ENCODE measurements around the gene CHAT.

Gene CHAT

GRCh38 chr10:49627038-49627437 lies 13.2 kb downstream of the CHAT start:
- H2BK120ac ChIP-seq (ENCODE audit: low read depth, low read length): no peak overlapping the region
- H3K27ac ChIP-seq (replicated peaks; ENCODE audit: low read length): no peak overlapping the region
- H3K27me3 ChIP-seq (ENCODE audit: control insufficient read depth in 3 of 3, insufficient read depth in 3 of 3, low read depth in 1 of 3, low read length in 3 of 3): peaks cover 0 to 33% (median 0%) of the 10 kb centered on the region in 3 experiments
- WGBS, 2 donors (ENCODE audit: extremely low coverage in 2 of 2, insufficient read length in 2 of 2, insufficient replicate concordance in 1 of 2): no CpG with 5 or more reads among the region's 7 CpGs
- no peak overlapping the region for H3K4me2 ChIP-seq (ENCODE audit: insufficient read depth, low read length, poor library complexity, severe bottlenecking)
- H3K4me1 ChIP-seq (ENCODE audit: control insufficient read depth in 2 of 2, insufficient read depth in 1 of 2, low read depth in 1 of 2, low read length in 2 of 2): peaks cover 0 to under 1% of the 10 kb centered on the region in 2 donors
- H2BK15ac ChIP-seq (ENCODE audit: low read length): no peak overlapping the region
- no peak overlapping the region for H2BK5ac ChIP-seq (ENCODE audit: low read length)
- H3K79me1 ChIP-seq (ENCODE audit: low read depth, low read length): no peaks in the 10 kb centered on the region
- DNase-seq (ENCODE audit: low spot score): no peak
- H3K4ac ChIP-seq (ENCODE audit: low read length): no peak overlapping the region
- H4K8ac ChIP-seq (ENCODE audit: low read depth, low read length): no peak overlapping the region
- no peak overlapping the region for H4K91ac ChIP-seq (ENCODE audit: low read depth, low read length, poor library complexity)
- no peaks in the 10 kb centered on the region for H3K9me3 ChIP-seq (replicated peaks in 1 of 2; ENCODE audit: control insufficient read depth in 2 of 2, insufficient read depth in 1 of 2, low read depth in 1 of 2, low read length in 2 of 2)
- H2BK12ac ChIP-seq (ENCODE audit: low read length): no peak overlapping the region
- H3K36me3 ChIP-seq (replicated peaks in 1 of 2; ENCODE audit: control insufficient read depth in 2 of 2, insufficient read depth in 2 of 2, low read length in 2 of 2): no peaks in the 10 kb centered on the region
- H2AFZ ChIP-seq (ENCODE audit: low read length): no peak overlapping the region
- H3K9ac ChIP-seq (ENCODE audit: low read depth, low read length, poor library complexity): no peak overlapping the region
- H3K18ac ChIP-seq (ENCODE audit: low read length): no peak overlapping the region
- H3K23ac ChIP-seq (ENCODE audit: low read depth, low read length, poor library complexity): no peak overlapping the region
- no peak overlapping the region for H3K4me3 ChIP-seq (ENCODE audit: low read length in 2 of 2)
- H2AK5ac ChIP-seq (ENCODE audit: low read depth, low read length): no peak overlapping the region
- H3K14ac ChIP-seq (ENCODE audit: low read length): no peak overlapping the region

- no CpG with 5 or more reads among the region's 18 CpGs for WGBS, 2 donors (ENCODE audit: extremely low coverage in 2 of 2, insufficient read length in 2 of 2, insufficient replicate concordance in 1 of 2)
Measured at GRCh38 chr10:49627644-49628247, 13.9 kb downstream of the CHAT start.

GRCh38 chr10:49628599-49628998 lies 14.8 kb downstream of the CHAT start:
- no peak overlapping the region for H4K91ac ChIP-seq (ENCODE audit: low read depth, low read length, poor library complexity)
- no peak overlapping the region for H2BK5ac ChIP-seq (ENCODE audit: low read length)
- H3K14ac ChIP-seq (ENCODE audit: low read length): no peak overlapping the region
- H4K8ac ChIP-seq (ENCODE audit: low read depth, low read length): no peak overlapping the region
- H3K4ac ChIP-seq (ENCODE audit: low read length): no peak overlapping the region
- H3K4me2 ChIP-seq (ENCODE audit: insufficient read depth, low read length, poor library complexity, severe bottlenecking): no peak overlapping the region
- no peak overlapping the region for H2BK120ac ChIP-seq (ENCODE audit: low read depth, low read length)
- no peaks in the 10 kb centered on the region for H3K36me3 ChIP-seq (replicated peaks in 1 of 2; ENCODE audit: control insufficient read depth in 2 of 2, insufficient read depth in 2 of 2, low read length in 2 of 2)
- H3K4me1 ChIP-seq (ENCODE audit: control insufficient read depth in 2 of 2, insufficient read depth in 1 of 2, low read depth in 1 of 2, low read length in 2 of 2): no peaks in the 10 kb centered on the region
- no peak overlapping the region for H3K27ac ChIP-seq (replicated peaks; ENCODE audit: low read length)
- H2AK5ac ChIP-seq (ENCODE audit: low read depth, low read length): no peak overlapping the region
- H3K79me1 ChIP-seq (ENCODE audit: low read depth, low read length): no peaks in the 10 kb centered on the region
- H2BK12ac ChIP-seq (ENCODE audit: low read length): no peak overlapping the region
- H3K4me3 ChIP-seq (ENCODE audit: low read length in 2 of 2): no peak overlapping the region
- H3K9me3 ChIP-seq (replicated peaks in 1 of 2; ENCODE audit: control insufficient read depth in 2 of 2, insufficient read depth in 1 of 2, low read depth in 1 of 2, low read length in 2 of 2): no peaks in the 10 kb centered on the region
- no peak overlapping the region for H3K23ac ChIP-seq (ENCODE audit: low read depth, low read length, poor library complexity)
- peak overlapping the region; percentile 65 for H3K18ac ChIP-seq (ENCODE audit: low read length)
- no peak for DNase-seq (ENCODE audit: low spot score)
- H3K9ac ChIP-seq (ENCODE audit: low read depth, low read length, poor library complexity): no peak overlapping the region
- no peak overlapping the region for H2AFZ ChIP-seq (ENCODE audit: low read length)
- peaks cover 0 to 39% (median 0%) of the 10 kb centered on the region in 3 experiments for H3K27me3 ChIP-seq (ENCODE audit: control insufficient read depth in 3 of 3, insufficient read depth in 3 of 3, low read depth in 1 of 3, low read length in 3 of 3)
- WGBS, 2 donors (ENCODE audit: extremely low coverage in 2 of 2, insufficient read length in 2 of 2, insufficient replicate concordance in 1 of 2): no CpG with 5 or more reads among the region's 8 CpGs
- no peak overlapping the region for H2BK15ac ChIP-seq (ENCODE audit: low read length)

More at GRCh38 chr10:49627644-49628247, 13.9 kb downstream of the CHAT start:
- Histone ChIP-seq H3K18ac (ENCODE audit: low read length) (peak overlapping the region; percentile 11), H4K91ac (ENCODE audit: low read depth, low read length, poor library complexity) (no peak overlapping the region), H3K23ac (ENCODE audit: low read depth, low read length, poor library complexity) (no peak overlapping the region), H3K4me3 (ENCODE audit: low read length in 2 of 2) (no peak overlapping the region), H3K4me2 (ENCODE audit: insufficient read depth, low read length, poor library complexity, severe bottlenecking) (no peak overlapping the region), H3K4ac (ENCODE audit: low read length) (no peak overlapping the region), H3K27me3 (ENCODE audit: control insufficient read depth in 3 of 3, insufficient read depth in 3 of 3, low read depth in 1 of 3, low read length in 3 of 3) (peaks cover 0 to 33% (median 0%) of the 10 kb centered on the region in 3 experiments), H3K14ac (ENCODE audit: low read length) (no peak overlapping the region), H3K79me1 (ENCODE audit: low read depth, low read length) (no peaks in the 10 kb centered on the region), H2AK5ac (ENCODE audit: low read depth, low read length) (no peak overlapping the region), H2BK15ac (ENCODE audit: low read length) (no peak overlapping the region), H3K36me3 (replicated peaks in 1 of 2; ENCODE audit: control insufficient read depth in 2 of 2, insufficient read depth in 2 of 2, low read length in 2 of 2) (no peaks in the 10 kb centered on the region), H3K9me3 (replicated peaks in 1 of 2; ENCODE audit: control insufficient read depth in 2 of 2, insufficient read depth in 1 of 2, low read depth in 1 of 2, low read length in 2 of 2) (no peaks in the 10 kb centered on the region), H2AFZ (ENCODE audit: low read length) (no peak overlapping the region), H2BK120ac (ENCODE audit: low read depth, low read length) (no peak overlapping the region), H2BK5ac (ENCODE audit: low read length) (no peak overlapping the region), H3K27ac (replicated peaks; ENCODE audit: low read length) (no peak overlapping the region), H4K8ac (ENCODE audit: low read depth, low read length) (no peak overlapping the region), H3K4me1 (ENCODE audit: control insufficient read depth in 2 of 2, insufficient read depth in 1 of 2, low read depth in 1 of 2, low read length in 2 of 2) (no peaks in the 10 kb centered on the region), H3K9ac (ENCODE audit: low read depth, low read length, poor library complexity) (no peak overlapping the region), H2BK12ac (ENCODE audit: low read length) (no peak overlapping the region)
- no peak for DNase-seq (ENCODE audit: low spot score)

- no peak overlapping the region for H2BK12ac ChIP-seq (ENCODE audit: low read length)
- no peak overlapping the region for H2AFZ ChIP-seq (ENCODE audit: low read length)
- H2BK5ac ChIP-seq (ENCODE audit: low read length): no peak overlapping the region
- no peaks in the 10 kb centered on the region for H3K79me1 ChIP-seq (ENCODE audit: low read depth, low read length)
- H3K23ac ChIP-seq (ENCODE audit: low read depth, low read length, poor library complexity): no peak overlapping the region
- no peak overlapping the region for H3K27ac ChIP-seq (replicated peaks; ENCODE audit: low read length)
- H3K27me3 ChIP-seq (ENCODE audit: control insufficient read depth in 3 of 3, insufficient read depth in 3 of 3, low read depth in 1 of 3, low read length in 3 of 3): peaks cover 0 to 42% (median 0%) of the 10 kb centered on the region in 3 experiments
- no peak overlapping the region for H3K18ac ChIP-seq (ENCODE audit: low read length)
- no peak overlapping the region for H2AK5ac ChIP-seq (ENCODE audit: low read depth, low read length)
- no peak overlapping the region for H4K8ac ChIP-seq (ENCODE audit: low read depth, low read length)
- no CpG with 5 or more reads among the region's 9 CpGs for WGBS, 2 donors (ENCODE audit: extremely low coverage in 2 of 2, insufficient read length in 2 of 2, insufficient replicate concordance in 1 of 2)
- H3K4me2 ChIP-seq (ENCODE audit: insufficient read depth, low read length, poor library complexity, severe bottlenecking): no peak overlapping the region
- no peak overlapping the region for H3K4ac ChIP-seq (ENCODE audit: low read length)
- no peaks in the 10 kb centered on the region for H3K36me3 ChIP-seq (replicated peaks in 1 of 2; ENCODE audit: control insufficient read depth in 2 of 2, insufficient read depth in 2 of 2, low read length in 2 of 2)
- H3K14ac ChIP-seq (ENCODE audit: low read length): no peak overlapping the region
- H2BK15ac ChIP-seq (ENCODE audit: low read length): no peak overlapping the region
- no peak overlapping the region for H2BK120ac ChIP-seq (ENCODE audit: low read depth, low read length)
- no peak overlapping the region for H4K91ac ChIP-seq (ENCODE audit: low read depth, low read length, poor library complexity)
- no peaks in the 10 kb centered on the region for H3K9me3 ChIP-seq (replicated peaks in 1 of 2; ENCODE audit: control insufficient read depth in 2 of 2, insufficient read depth in 1 of 2, low read depth in 1 of 2, low read length in 2 of 2)
- no peaks in the 10 kb centered on the region for H3K4me1 ChIP-seq (ENCODE audit: control insufficient read depth in 2 of 2, insufficient read depth in 1 of 2, low read depth in 1 of 2, low read length in 2 of 2)
- DNase-seq (ENCODE audit: low spot score): no peak
- no peak overlapping the region for H3K9ac ChIP-seq (ENCODE audit: low read depth, low read length, poor library complexity)
- H3K4me3 ChIP-seq (ENCODE audit: low read length in 2 of 2): no peak overlapping the region
Measured at GRCh38 chr10:49629431-49629881, 15.6 kb downstream of the CHAT start.
